GM19043 (cell line): ENCODE data around the gene AP2M1.
A peak's percentile ranks its signal among the peaks of the same experiment; 100 is the strongest.

Experiments
- ATAC-seq: cut with Tn5 transposase; IDR thresholded peaks from one replicate; pipeline ENCODE4 v1.9.1; 2021; ENCODE audit warnings: low read depth; ENCODE audit not compliant: unreplicated experiment

Gene AP2M1

GRCh38 chr3:184209146-184209923 is 34.7 kb downstream of the AP2M1 start:
- ATAC-seq, result no peak

- no peak for ATAC-seq
Observed at GRCh38 chr3:184211297-184211696, 36.6 kb downstream of the AP2M1 start.

GRCh38 chr3:184211718-184212117 is 37.1 kb downstream of the AP2M1 start:
- no peak for ATAC-seq

- no peak for ATAC-seq
Observed at GRCh38 chr3:184218814-184219213, 44.2 kb downstream of the AP2M1 start.

- no peak for ATAC-seq
Observed at GRCh38 chr3:184222521-184222920, 47.9 kb downstream of the AP2M1 start.

GRCh38 chr3:184223946-184224345 is 49.3 kb downstream of the AP2M1 start:
- no peak for ATAC-seq

- ATAC-seq, result no peak
Observed at GRCh38 chr3:184227481-184227935, 52.9 kb downstream of the AP2M1 start.

- no peak for ATAC-seq
Observed at GRCh38 chr3:184228376-184229137, 53.9 kb downstream of the AP2M1 start.

- peak; percentile 51 for ATAC-seq
Observed at GRCh38 chr3:184229394-184230080, 54.9 kb downstream of the AP2M1 start, which contains the start of gene VWA5B2. VWA5B2 (plus strand) TSS chr3:184229585; CDS start chr3:184230529, 944 bp downstream.

- ATAC-seq, result no peak
Observed at GRCh38 chr3:184230081-184230602, 55.5 kb downstream of the AP2M1 start.

GRCh38 chr3:184230603-184231528 is 56.2 kb downstream of the AP2M1 start:
- ATAC-seq, result no peak

GRCh38 chr3:184231671-184232070 is 57.0 kb downstream of the AP2M1 start:
- ATAC-seq, result no peak

GRCh38 chr3:184233127-184233843 is 58.6 kb downstream of the AP2M1 start:
- no peak for ATAC-seq
